Upper lobe of right lung (tissue), 1 donor: ENCODE data around the gene LRMDA. TPM values are rescaled to one million over a fixed set of nuclear protein-coding genes. Genes with fewer than 3 reads are reported as not detected.

ENCODE experiments used
- ATAC-seq: fragments of 200-7000 bp; cut with Tn5 transposase; one replicate; pipeline ENCODE4 v1.9.1; 2020; ENCODE audit warnings: mild to moderate bottlenecking, moderate library complexity
- DNase-seq: peaks from one replicate; pipeline ENCODE4 v3.0.0-alpha.2; 2020
- H3K27ac ChIP-seq: fragments of 200-600 bp; one replicate; pipeline ENCODE4 v1.8.0; 2022
- H3K27me3 ChIP-seq: fragments of 200-600 bp; one replicate; pipeline ENCODE4 v1.8.0; 2022; ENCODE audit warnings: mild to moderate bottlenecking
- H3K36me3 ChIP-seq: fragments of 200-600 bp; one replicate; pipeline ENCODE4 v1.8.0; 2022
- H3K4me1 ChIP-seq: fragments of 200-600 bp; one replicate; pipeline ENCODE4 v1.8.0; 2022
- H3K4me3 ChIP-seq: fragments of 200-600 bp; one replicate; pipeline ENCODE4 v1.8.0; 2022; ENCODE audit warnings: mild to moderate bottlenecking
- H3K9me3 ChIP-seq: fragments of 200-600 bp; one replicate; pipeline ENCODE4 v1.8.0; 2022
- intact Hi-C: fragments of 100-400 bp; cut with DNase I; formaldehyde crosslinking; loops from one replicate; pipeline ENCODE4 v1.11.0; 2022
- long read RNA-seq: library from polyadenylated mRNA; unstranded; transcript quantifications from one replicate; pipeline ENCODE4 v2.0.0, GENCODE V29; 2021
- total RNA-seq: library from RNA; stranded (reverse); fragmentation: NEBNext Ultra II Directional; extraction: Animal tissue kit (Norgen Biotek cat#: 25700); gene quantifications from one replicate; pipeline ENCODE4 v1.2.1, GENCODE V29; 2021
- TF ChIP-seq, protein P1 (sequence below): fragments of 200-600 bp; IDR thresholded peaks from one replicate; pipeline ENCODE4 v1.8.0; 2022; ENCODE audit warnings: antibody characterized with exemption
- donor health status: DM: no; HTN: yes; CAD: no; lungs with severe emphysema.

LRMDA gene
- 20.0 TPM for total RNA-seq
- long read RNA-seq, partial matches to known transcripts: 2 of 19 reads
- long read RNA-seq, other reads (novel, unspliced or antisense): 17 of 19 reads

DNA sequence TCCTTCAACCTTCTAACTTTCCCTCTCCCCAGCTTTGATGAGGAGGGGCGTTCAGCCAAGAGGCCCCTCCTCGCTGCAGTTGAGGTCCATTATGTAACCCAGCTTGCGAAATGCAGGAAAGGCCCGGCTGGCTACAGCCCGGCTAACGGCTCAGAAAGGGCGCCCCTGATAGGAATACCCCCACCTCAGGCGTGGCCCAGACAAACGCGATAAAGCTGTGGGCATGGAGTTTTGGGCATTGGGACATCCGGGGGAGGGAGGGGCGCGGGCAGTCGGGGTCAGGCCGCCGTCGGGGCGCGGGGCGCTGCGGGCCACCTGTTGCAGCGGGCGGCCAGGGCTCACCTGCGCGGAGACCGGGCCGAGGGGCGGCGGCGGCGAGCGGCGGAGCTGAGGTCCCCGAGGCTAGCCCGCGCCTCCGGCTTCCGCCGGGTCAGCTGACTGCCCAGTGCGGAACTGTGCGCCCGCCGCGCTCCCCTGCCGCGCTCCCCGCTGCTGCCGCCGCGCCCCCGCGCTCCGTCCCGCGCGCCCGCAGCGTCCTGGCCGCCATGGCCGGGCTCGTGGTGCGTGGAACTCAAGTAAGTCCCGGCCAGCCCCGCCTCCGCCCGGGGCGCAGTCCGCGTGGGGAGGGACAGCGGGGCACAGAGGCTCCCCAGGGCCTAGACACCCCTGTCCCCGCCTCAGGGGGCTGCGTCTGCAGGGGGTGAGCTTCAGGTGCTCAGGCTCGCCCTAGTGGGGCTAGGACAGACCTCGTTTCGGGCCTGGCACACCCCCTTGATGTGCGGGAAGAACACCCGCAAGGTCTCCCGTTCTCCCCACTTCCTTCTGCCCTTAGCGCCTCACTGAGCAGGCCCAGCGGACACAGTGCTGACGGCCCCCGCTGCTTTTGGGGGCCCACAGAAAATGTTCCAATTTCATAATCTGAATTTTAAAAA, at the start of gene LRMDA:
Gene LRMDA (plus strand): TSS at position 445 of the 932 bp plus-strand sequence.
- Histone ChIP-seq H3K9me3 (no peaks in the 10 kb centered on the region), H3K27me3 (no peaks in the 10 kb centered on the region), H3K4me1 (peaks cover 43% of the 10 kb centered on the region), H3K27ac (peak within 1 kb of the TSS; percentile 84), H3K4me3 (peak within 1 kb of the TSS; percentile 75), H3K36me3 (no peaks in the 10 kb centered on the region)
- intact Hi-C loops: no loop called here
- ATAC-seq (peak; percentile 80), DNase-seq (peak; percentile 86)
- TF ChIP-seq, protein P1, sequence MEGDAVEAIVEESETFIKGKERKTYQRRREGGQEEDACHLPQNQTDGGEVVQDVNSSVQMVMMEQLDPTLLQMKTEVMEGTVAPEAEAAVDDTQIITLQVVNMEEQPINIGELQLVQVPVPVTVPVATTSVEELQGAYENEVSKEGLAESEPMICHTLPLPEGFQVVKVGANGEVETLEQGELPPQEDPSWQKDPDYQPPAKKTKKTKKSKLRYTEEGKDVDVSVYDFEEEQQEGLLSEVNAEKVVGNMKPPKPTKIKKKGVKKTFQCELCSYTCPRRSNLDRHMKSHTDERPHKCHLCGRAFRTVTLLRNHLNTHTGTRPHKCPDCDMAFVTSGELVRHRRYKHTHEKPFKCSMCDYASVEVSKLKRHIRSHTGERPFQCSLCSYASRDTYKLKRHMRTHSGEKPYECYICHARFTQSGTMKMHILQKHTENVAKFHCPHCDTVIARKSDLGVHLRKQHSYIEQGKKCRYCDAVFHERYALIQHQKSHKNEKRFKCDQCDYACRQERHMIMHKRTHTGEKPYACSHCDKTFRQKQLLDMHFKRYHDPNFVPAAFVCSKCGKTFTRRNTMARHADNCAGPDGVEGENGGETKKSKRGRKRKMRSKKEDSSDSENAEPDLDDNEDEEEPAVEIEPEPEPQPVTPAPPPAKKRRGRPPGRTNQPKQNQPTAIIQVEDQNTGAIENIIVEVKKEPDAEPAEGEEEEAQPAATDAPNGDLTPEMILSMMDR: no peak

DNA sequence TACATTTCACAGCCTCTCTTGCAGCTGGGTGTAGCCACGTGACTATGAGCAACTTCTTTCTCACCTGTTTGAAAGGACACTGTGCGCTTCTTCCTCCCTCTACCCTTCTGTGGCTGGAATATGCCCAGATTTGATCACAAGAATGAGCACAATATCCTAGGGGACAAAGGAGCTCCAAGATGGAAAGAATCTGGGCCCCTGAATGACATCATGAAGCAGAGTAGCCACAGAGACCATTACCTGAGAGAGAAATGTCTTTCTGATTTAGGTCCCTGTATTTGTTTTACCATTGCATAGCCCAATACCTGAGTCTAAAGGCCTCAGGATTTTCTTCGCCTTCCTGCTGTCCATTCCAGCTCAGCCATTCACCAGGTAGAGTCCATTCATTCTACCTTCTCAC, 45.3 kb upstream of the LRMDA start:
- intact Hi-C loops: no loop called here
- TF ChIP-seq, protein P1: no peak
- DNase-seq: no peak
- Histone ChIP-seq H3K4me1 (peaks cover 3% of the 10 kb centered on the region), H3K4me3 (no peak overlapping the region), H3K36me3 (no peaks in the 10 kb centered on the region), H3K27ac (no peak overlapping the region), H3K9me3 (no peaks in the 10 kb centered on the region), H3K27me3 (no peaks in the 10 kb centered on the region)
- ATAC-seq: no peak

DNA sequence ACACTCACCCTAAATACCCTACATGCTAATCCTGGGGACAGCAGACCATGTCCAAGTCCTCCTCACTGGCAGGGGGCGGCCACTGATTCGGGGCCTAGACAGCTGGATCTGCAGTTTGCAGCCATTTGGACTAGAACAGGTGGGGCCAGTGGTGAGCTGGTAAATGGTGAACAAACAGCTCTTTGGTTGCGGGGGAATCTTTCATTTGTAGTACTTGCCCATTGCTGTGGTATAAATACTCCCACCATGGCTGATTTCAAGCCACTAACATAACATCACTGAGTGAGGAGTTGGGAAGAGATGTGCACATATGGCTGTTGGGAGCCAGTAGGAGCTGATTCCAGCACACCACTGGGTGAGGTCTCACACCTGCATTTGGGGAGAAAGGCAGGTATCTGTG, 43.3 kb upstream of the LRMDA start:
- no peaks in the 10 kb centered on the region for H3K27me3 ChIP-seq
- TF ChIP-seq, protein P1: no peak
- no peak for DNase-seq
- ATAC-seq: no peak
- H3K9me3 ChIP-seq: no peaks in the 10 kb centered on the region
- no peaks in the 10 kb centered on the region for H3K36me3 ChIP-seq
- no peak overlapping the region for H3K27ac ChIP-seq
- intact Hi-C loops: no loop called here
- no peaks in the 10 kb centered on the region for H3K4me1 ChIP-seq
- H3K4me3 ChIP-seq: no peak overlapping the region

DNA sequence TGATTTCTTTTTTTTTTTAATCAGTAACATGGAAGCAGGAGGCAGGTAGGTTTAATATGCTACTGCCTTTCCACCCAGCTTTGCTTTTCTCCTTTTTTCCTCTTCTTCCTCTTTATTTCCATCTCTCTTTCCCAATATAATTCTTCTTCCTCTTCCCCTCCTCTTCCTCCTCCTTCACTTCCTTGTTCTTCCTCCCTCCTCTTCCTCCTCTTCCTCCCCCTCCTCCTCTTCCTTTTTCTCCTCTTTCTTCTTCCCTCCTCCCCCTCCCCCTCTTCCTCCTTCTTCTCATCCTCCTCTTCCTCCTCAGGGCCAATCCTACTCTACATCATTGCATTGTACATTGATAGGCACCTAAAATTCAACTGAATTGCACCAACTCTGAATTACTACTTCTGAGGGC, 41.2 kb upstream of the LRMDA start:
- TF ChIP-seq, protein P1: no peak
- Histone ChIP-seq H3K27ac (no peak overlapping the region), H3K4me1 (peaks cover 5% of the 10 kb centered on the region), H3K36me3 (no peaks in the 10 kb centered on the region), H3K4me3 (no peak overlapping the region), H3K27me3 (no peaks in the 10 kb centered on the region), H3K9me3 (no peaks in the 10 kb centered on the region)
- DNase-seq (no peak), ATAC-seq (no peak)
- intact Hi-C loops: loop anchor here (10.0 kb wide), 1 partner anchor 95 kb away; no protein-coding TSS in a partner anchor

DNA sequence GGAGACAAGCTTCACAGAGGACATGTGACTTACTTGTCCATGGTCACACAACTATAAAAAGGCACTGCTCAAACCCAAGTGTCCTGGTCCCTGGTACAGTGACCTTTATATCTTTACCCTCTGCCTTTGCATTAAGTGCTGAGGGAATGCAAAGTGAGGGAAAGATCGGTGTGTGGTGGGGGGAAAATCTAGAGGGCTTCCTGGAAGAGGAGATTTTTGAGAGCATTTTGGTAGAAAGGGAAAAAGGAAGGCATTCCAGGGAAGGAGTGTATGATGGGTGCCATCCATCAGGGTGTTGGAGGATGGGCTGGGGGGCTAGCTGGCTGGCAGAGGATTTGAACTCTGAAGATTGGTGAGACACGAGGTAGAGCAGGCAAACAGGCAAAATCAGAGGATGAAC, 39.2 kb upstream of the LRMDA start:
- H3K9me3 ChIP-seq: no peaks in the 10 kb centered on the region
- peaks cover 11% of the 10 kb centered on the region for H3K4me1 ChIP-seq
- no peak for ATAC-seq
- peaks cover 11% of the 10 kb centered on the region for H3K27me3 ChIP-seq
- no peaks in the 10 kb centered on the region for H3K36me3 ChIP-seq
- intact Hi-C loops: loop anchor here (10.0 kb wide), 1 partner anchor 97 kb away; no protein-coding TSS in a partner anchor
- no peak overlapping the region for H3K4me3 ChIP-seq
- TF ChIP-seq, protein P1: no peak
- no peak for DNase-seq
- H3K27ac ChIP-seq: no peak overlapping the region
